GM19043 (cell line): ENCODE data around the gene CNTN1.

Source experiments
- ATAC-seq: cut with Tn5 transposase; IDR thresholded peaks from one replicate; pipeline ENCODE4 v1.9.1; 2021; ENCODE audit warnings: low read depth; ENCODE audit not compliant: unreplicated experiment

The CNTN1 gene

DNA sequence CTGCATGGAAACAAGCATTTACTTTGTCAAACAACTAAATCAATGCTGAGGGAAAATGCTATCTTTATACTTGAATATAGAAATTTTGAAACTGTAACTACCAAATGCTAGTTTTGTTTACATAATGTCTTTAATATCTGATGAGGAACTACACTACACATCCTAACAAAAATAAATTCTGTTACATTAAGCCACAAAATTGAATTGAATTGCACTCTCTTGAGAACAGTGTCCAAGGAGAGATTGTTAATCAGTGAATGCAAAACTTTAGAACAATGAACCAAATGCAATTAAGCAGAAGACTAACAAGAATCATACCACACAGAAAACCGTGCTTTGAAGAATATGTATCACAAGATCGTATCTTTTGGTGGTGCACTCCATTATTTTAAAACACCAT, 141.6 kb downstream of the CNTN1 start:
- ATAC-seq, result no peak

DNA sequence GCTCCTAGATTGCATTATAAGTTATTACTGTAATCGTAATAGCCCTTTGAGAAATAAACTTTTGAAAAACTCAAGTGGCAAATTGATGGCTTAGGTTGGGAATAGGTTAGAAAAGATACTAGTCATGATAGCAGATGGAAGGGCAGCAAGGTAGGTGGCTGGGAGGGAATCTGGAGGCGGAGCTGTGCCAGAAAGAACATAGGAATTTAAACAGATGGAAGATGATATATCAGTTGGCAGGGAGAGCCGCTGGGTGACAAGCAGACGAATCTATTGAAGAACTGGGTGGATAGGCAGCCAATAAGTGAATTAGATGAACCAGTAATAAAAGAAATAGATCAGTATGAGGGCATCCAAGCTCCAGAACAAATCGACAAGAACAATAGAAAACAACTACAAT, 142.1 kb downstream of the CNTN1 start:
- no peak for ATAC-seq

DNA sequence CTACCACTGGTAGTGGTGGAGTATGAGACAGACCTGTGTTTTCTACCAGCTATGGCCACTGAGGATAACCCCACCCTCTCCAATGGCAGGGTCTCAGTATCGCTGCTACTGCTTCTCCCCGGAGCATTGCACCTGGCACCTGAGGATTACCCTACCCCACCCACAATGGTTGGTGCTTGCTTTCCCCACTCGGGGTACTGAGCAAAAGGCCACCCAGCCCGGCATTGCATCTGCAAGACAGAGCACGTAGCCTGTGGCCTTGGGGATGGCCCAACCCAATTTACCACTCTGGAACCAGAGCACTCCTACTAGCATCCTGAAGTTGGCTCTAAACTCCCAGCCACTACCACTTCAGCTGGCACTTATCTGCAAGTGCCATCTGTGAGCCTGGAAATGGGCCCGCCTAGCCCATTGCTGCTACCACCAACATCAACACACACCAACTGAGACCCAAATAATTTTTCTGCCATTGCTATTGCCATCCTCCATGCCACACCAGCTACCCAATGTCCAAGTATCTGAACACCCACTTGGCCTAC, 145.7 kb downstream of the CNTN1 start:
- no peak for ATAC-seq

DNA sequence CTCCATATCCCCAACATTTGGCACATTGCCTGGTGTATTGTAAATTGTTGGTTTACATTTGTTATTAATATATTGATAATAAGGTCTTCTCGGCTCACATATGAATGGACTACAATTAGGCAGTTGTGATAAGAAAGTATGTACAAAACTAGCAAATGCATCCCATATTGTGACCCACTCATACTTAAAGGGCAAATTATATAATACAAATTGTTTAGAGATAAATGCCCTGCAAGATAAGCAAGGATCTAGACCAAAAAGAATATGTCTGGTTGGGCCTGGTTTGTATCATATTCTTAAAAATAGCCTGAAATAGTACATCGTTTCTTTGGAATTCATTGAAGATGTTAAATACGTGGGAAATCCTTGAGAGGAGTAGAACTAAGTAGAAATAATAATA, 151.3 kb downstream of the CNTN1 start:
- no peak for ATAC-seq

DNA sequence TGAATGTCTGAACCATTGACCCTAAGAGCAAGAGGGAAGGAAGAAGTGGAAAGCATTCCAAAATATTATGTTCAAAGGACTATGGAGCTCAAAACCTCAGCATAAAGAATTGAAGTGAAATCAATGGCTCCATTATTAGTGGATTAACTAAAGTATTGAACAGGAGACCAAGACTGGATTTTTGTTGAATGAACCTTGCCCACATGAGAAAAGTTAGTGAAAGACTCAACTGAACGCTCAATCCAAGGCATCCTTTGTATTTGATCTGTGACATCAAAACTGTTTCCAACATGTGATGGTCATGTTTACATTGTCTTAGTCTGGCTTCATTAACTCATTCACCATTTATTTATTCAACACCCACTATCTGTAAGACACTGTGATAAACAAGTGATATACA, 161.0 kb downstream of the CNTN1 start:
- ATAC-seq, result no peak

DNA sequence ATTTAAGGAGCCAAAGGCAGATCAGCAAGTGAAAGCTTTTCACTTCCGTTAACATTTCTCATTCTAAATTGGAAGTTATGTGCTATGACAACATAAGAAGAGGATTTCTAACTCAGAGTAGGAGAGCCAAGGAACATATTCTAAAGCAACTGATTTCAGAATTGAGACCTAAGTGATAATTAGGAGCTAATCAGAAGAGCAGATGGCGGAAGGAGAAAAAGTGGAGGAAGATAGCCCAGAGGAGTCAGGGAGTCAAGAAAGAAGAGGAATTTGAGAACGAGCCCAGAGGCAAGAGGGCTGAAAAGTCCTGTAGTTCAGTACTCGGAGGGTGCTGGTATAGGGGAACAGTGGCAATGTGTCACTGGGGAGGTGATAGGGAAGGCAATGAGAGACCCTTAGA, 162.4 kb downstream of the CNTN1 start:
- no peak for ATAC-seq

DNA sequence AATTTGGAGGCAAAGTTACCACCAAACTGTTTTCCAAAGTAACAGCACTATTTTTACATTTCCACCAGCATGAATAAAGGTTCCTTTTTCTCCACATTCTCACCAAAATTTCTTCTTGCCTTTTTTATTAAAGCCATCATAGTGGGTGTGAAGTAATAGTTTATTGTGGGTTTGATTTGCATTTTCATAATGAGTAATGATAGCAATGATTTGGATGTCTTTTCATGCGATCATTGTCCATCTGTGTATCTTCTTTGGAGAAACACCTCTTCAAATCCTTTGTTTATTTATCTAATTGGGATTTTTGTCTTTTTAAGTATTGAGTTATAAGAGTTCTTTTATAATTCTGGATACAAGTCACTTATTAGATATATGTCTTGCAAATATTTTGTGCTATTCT, 172.7 kb downstream of the CNTN1 start:
- ATAC-seq, result no peak

DNA sequence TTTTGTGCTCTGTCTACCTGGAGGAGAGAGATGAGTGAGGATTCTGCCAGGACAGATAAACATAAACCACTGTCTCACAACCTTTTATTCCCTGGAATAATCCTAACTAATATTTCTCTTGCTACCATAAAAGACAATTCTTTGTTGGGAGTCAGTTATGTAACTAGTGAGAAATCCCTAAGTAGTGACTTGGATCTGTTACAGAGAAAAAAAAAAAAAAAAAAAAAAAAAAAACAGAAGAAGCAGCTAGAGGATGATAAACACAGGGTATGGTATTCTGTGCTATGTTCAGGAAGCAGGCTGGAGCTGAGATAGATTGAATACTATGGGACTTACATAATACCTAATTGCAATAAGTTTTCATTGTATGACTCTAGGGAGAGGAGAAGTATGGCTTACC, 178.7 kb downstream of the CNTN1 start:
- no peak for ATAC-seq

DNA sequence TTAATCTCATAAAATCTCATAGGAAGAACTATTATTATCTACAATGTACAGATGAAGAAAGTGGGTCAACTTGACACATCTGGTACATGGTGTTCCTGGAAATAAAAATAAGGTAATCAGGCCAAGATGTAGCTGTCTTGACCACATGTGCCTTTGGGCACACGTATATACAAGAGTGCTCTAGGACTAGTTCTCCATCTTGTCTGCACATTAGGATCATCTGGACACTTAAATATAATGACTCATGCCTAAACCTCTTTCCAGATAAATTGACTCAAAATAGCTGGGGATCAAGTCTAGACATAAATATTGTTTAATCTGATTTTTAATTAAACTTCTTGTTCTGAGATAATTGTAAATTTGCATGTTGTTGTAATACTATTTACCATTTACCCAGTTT, 182.6 kb downstream of the CNTN1 start:
- no peak for ATAC-seq

DNA sequence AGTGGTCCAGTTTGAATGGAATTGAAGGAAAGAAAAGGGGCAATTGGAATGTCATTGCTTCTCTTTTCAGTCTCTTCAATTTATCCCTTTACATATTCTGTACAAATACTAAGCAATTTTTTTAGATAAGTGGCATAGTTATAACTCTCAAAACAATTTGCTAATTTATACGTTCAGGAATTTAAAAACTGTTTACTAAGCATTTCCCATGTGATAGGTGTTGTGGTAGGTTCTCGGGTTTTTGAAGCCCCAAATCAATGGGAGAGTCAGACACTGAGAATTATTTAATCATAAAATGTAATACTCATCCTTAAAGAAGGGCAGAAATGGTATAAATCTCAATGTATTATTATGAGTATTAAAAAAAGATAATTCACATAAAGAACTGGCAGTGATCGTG, 197.1 kb downstream of the CNTN1 start:
- ATAC-seq, result no peak

DNA sequence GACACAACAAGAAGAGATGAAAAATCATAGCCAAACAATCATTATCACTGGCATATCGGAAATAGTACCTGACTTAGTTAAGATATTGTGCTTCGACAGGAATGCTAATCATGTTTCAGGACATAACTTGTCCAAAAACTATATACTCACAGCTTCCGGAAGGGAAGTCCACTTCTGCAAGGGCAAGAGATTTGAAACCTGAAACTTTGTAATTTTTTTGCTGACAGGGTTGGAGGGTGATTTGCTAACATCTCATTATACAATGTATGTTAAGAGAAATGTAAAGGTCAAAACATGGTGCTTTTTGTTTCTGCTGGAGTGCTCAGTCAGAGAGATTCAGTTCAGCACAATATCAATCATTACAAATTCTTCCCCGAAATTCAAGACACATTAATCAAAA, 200.3 kb downstream of the CNTN1 start:
- ATAC-seq, result no peak

DNA sequence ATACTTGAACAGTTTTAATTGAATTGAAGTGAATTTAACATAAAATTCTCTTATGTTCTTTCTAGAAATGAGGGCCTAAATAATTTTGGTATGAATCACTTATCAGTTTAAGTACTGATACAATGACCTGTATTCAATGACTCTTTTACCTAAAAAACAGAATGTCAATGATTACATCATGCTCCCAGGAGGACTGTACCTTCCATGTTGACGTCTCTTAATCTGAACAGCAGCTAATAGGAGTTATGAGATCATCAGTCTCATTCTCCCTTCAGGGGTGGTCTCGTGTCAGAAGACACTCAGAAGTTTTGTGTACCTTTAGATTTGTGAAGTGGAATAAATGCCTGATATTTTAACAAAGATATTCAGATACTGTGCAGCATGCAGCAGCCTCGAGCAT, 206.3 kb downstream of the CNTN1 start:
- no peak for ATAC-seq

DNA sequence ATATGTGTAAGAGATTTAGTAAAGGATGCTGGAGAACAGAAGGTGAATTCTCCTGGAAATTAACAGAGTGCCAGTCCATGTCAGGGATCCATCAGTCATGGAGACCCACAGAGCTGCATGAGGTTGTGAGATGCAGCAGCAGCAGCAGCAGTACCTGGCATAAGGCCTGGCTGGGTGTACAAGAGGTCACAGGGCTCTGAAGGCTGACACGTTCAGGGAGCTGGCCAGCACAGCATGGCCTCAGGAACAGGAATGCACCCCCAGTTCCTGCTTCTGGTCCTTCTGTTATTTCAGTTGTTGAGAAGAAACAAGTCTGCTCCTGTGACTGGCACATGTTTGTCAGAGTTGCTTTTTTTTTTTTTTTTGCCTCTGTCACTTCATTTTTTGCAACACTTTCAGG, 210.8 kb downstream of the CNTN1 start:
- ATAC-seq, result no peak

DNA sequence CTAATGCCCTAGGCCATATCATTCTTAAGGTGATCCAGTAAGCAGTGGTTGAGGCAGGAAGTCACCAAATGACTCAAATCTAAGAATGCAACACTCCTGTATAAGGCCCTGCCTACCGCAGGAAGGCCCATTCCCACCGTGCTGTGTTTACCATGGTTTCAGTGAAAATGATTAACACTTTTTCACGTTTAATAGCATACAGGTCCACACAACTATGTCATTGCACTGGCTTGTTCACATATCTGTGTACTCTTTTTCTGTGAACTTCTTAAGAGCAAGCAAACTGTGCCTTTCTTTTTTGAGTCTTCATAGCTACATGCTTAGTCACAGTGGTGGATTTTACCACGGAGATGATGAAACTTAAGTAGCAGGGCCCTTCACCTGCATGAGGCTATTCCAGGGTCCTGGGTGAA, 214.9 kb downstream of the CNTN1 start:
- peak; percentile 73 for ATAC-seq

DNA sequence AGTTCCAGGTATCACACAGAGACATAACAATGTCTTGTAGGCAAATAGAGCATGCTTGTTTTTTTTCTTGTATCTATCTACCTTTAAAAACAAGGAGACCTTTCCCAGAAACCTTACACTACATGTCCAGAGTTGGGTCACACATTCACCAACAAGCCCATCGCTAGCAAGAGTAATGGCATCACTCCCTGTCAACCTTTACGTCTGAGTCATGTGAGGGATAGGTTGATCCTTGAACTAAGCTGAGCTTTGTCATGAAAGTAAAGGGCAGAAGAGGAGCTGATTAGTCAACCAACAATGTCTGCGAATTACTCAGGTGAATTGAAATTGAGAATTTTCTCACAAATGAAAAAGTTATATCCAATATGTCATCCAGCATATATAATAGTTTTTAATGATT, 219.4 kb downstream of the CNTN1 start:
- ATAC-seq, result no peak

DNA sequence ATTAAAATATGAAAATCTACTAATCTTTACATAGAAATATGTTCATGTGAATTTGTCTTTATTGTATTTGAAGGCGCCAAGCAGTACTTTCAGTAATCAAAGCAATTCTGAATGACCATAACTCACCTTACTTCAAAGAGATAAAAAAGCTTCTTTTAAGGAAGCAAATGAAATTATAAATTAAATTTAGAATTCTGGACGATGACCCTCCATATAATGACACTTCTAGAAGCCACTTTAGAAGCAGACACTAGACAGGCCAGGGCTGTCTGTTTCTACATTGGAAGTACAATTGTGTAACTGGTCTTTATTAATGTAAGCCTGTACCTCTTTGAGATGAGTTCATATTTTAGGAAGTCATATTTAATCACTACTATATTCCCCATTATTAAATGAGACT, 222.9 kb downstream of the CNTN1 start:
- ATAC-seq, result no peak

DNA sequence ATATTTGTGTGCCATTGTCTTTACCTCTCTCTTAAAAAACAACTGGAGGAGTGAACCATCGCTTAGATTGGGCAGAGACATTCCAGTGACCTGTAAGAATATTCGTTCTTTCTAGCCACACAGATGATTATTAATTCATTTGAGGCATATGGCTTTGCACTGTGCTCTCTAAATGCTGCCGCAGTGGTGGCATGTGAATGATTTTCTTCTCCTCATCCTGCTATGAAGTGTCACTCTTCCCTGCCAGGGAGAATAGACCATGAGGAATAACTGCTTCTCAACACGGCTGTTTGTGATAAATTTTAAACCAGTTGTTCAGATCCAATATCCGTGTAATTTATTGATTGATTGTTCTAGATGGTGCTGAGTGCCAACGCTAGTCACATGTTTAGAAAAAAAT, 225.3 kb downstream of the CNTN1 start:
- no peak for ATAC-seq

DNA sequence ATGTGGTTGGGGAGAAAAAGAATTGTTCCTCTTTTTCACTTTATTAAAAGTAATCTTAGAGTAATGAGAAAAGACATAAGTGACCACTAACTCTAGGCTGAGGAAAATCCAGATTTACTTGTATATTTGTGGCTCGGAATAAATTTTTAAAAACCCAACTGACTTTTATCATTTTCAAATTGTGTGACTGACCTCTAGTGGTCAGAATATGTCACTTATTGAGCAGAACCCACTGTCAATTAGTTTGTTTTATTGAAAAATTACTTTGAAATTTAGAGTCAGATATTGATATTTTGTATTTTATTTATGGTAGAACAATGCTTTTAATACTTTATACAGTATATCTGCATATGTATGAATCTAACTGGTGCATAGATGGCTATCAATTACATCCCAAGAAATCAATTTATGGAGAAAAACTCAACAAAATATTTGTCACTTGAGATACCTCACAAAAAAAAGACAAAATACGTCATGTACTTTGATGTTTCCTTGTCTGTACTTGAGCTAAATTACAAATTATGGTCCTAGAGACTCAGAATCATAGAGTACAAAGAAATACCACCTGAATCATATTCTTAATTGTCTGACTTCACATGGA, 229.4 kb downstream of the CNTN1 start:
- ATAC-seq, result no peak

DNA sequence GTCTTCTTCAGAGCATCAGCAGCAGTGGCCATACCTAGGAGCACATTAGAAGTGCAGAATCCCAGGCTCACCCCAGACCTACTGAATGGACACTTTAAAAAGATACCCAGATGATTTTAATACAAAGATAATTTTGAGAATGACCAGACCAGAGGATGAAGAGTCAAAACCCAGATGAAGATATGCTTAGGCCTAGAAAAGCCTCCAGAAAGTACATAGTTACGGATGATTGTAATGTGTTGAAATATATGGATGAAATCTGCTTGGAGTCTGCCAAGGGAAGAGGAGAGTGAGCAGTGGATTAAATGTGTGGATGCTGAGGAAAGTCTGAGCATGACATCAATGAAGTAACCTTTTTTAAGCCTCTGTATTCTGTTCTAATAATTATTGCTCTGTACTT, 245.7 kb downstream of the CNTN1 start:
- ATAC-seq, result no peak

DNA sequence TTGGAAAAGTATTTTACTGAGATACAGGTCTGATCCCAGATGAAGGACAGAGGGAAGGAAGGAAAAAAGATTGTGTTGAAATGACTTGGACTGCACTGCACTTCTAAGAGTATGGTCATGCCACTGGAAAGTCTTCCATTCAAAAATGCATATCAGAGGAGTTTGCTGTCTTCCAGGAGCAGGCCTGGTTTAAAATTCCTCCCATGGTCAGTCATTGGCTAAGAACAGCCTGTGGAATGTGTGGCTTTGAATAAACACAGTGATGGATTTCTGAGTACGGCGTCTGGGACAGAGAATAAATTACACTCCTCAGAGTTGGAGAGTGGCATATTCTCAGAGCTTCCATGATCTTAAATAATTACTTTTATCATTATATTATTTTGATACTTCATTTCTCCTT, 250.1 kb downstream of the CNTN1 start:
- ATAC-seq, result no peak

DNA sequence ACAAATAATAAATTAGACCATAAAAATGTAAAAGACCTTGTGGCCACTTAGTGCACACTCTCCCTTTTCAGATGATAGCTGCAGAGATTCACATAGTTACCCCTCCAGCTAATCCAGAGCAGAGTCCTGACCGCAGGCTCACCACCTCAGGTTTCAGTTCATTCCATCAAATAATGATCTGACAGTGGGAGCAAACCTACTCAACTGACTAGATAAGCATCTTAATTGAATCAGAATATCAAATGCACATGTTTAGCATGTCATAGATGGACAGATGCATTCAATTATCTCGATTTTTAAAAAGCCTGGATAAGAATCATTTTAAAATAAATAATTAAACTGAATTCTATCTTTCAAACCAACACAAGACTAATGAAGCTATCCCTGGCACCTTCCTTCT, 253.5 kb downstream of the CNTN1 start:
- ATAC-seq, result no peak

DNA sequence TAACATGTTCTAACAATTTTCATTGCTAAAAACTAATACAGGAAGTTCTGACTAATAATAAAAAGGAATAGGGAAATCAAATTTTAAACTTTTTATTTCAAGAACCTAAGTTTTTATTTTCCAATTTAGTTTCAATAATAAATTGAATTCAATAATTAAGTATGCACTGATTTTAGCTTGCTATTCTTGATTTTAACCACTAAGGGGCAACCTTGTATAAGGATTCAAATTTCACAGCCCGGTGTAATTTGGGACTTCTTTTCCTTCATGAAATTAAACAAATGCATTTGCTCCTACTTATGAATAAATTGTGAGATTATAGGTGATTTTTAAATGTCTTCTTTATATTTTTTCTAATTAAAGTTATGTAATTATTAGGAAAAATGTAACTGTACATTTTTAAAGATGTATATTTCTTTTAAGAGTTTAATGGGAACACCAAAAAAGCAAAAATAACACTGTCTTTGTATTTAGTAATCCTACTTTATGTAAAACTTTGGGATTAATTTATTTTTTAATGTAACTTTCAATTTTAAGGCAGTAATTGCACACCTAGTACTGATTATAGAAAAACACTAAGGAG, 254.5 kb downstream of the CNTN1 start:
- no peak for ATAC-seq

DNA sequence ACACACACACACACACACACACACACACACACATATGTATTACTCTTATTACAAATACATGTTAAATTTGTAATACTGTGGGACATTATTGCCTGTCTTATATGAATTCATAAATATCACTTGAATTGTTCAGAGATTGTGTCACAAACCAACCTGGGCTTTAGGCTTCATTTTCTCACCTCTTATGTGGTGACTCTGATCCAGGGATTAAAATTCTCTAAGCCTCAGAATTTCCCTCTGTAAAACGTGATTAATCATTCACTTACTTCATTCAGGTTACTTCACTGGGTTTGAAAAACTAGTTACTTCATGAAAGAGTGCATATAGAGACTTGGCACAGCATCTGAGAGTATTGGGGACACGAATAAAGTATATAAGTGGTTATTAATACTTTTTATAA, 255.6 kb downstream of the CNTN1 start:
- no peak for ATAC-seq
